ENCODE results near the gene CCDC198.

The CCDC198 gene, protein sequence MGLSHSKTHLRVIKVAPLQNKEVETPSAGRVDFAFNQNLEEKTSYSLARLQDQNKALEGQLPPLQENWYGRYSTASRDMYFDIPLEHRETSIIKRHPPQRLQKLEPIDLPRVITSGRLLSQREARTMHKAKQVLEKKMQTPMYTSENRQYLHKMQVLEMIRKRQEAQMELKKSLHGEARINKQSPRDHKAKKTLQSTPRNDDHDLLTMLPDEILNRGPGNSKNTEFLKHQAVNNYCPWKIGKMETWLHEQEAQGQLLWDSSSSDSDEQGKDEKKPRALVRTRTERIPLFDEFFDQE
- total RNA-seq, result 0 reads per million in 2 donors

GRCh38 chr14:57493467-57494181, at the start of gene CCDC198:
CCDC198 (minus strand) TSS chr14:57493857; CDS start chr14:57493715, 142 bp downstream.
- DNase-seq, result no peak

GRCh38 chr14:57533214-57533613, 39.6 kb upstream of the CCDC198 start:
- DNase-seq, result peak in 1 of 5 experiments; percentile 21

GRCh38 chr14:57530571-57530970, 36.9 kb upstream of the CCDC198 start:
- no peak for DNase-seq

GRCh38 chr14:57526942-57527341, 33.3 kb upstream of the CCDC198 start:
- peak in 1 of 5 experiments; percentile 5 for DNase-seq

DNA sequence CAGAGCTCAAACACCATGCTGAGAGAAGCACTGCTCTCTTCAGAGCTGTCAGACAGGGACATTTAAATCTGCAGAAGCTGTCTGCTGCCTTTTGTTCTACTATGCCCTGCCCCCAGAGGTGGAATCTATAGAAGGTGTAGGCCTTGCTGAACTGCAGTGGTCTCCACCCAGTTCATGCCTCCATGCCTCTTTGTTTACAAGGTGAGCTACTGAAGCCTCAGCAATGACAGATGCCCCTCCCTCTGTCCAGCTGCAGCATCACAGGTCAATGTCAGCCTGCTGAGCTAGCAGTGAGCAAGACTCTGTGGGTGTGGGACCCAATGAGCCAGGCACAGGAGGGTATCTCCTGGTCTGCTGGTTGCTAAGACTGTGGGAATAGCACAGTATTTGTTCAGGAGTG, 25.4 kb upstream of the CCDC198 start:
- no peak for DNase-seq

GRCh38 chr14:57512220-57512619, 18.6 kb upstream of the CCDC198 start:
- DNase-seq, result no peak

DNA sequence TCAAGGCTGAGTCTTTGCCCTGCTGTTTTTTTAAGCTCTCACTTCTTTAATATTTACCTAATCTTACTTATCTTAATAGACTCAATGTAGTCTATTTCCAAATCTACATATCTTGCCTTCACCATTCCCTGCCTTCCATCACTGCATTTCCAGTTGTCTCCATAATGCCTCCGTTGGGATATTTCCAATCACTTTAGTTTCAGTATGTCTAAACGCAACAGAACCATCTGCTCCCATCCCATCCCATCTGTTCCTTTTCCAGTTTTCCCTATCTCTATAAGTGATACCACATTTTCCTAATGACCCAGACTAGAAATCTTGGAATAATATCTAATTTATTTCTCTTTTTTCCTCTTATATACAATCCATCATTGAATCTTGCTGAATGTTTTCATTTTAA, 15.1 kb upstream of the CCDC198 start:
- DNase-seq, result no peak

DNA sequence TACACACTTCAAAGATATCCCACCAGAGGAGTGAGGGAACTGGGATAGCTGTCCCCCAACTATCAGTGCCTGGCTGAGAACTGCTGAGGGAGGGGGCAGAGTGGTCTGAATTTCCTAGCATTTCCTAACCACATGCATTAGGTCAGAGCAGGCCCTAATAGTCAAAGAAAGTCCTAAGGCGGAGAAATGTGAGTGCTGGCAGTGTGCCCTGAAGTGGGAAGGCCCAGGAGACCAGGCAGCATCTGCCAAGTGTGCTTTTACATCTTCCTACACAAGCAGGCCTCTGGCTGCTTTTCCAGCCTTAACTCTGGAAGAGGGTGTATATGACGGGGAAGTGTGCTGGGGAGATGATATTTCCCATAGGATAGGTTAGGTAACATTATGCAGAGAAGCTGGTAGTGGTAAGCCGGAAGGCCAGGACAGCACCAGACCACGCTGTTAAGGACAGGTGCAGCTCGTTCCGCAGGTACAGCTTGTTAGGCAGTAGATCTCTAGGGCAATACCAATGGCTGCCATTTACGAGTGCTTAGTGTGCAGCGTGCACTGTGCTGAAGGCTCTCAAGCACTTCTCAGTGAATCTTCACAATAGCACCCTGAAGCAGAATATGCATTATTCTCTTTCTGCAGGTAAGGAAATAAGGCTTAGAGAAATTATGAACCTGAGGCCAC, 9.1 kb upstream of the CCDC198 start:
- DNase-seq, result no peak

DNA sequence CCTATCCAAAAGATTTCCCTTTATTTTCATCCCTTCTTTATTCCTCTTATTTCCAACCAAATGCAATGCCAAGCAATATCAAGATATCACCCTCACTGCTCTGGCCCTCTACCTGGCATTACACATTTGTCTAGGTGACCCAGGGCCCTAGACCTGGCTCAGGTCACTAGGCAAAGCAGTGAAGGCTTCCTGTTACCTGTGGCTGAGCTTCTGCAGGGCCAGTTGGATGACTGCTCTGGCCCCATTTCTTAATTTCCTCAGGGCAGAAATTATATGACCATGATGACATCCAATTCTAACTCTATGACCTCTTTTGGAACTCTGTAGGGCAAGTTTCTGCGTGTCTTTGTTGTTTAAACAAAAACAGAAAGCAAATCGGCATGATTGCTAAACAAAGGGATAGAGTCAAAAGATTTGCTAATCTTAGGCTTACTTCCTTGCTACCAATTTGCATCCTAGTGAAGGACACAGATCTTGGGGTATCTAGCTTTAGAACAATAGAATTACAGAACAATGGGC, 7.4 kb upstream of the CCDC198 start:
- DNase-seq, result no peak

- no peak for DNase-seq
These were observed 5.0 kb upstream of the CCDC198 start for GRCh38 chr14:57498659-57499058.

DNA sequence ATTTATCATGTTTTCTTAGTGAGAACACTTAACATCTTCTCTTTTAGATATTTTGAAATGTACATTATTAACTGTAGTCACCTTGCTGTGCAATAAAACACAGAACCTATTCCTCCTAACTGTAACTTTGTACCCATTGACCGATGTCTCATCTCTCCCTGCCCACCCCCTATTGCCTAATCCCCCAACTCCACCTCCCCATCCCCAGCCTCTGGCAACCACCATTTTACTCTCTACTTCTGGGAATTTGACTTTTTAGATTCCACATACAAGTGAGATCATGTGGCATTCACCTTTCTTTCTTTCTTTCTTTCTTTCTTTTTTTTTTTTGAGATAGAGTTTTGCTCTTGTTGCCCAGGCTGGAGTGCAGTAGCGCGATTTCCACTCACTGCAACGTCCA, 4.4 kb upstream of the CCDC198 start:
- DNase-seq, result no peak

- no peak for DNase-seq
These were observed 1.8 kb upstream of the CCDC198 start for GRCh38 chr14:57495416-57495815.

DNA sequence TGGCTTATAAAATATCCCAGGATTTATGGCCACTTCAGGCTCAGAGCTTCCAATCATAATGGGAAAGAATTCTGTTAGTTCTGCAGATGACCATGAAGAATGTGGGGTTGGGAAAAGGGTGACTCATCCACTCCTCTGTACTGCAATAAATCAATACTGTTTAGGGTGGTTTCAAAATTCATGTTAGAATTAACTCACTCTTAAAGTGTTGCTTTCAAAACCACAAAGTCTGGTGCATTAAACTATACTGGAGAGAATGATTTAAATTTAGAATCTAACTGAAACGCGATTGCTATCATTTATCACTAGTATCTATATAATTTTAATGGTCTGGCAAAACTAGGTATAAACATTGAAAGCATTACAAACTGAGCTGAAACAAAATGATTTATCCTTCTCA, 798 bp downstream of the CCDC198 start:
- no peak for DNase-seq

DNA sequence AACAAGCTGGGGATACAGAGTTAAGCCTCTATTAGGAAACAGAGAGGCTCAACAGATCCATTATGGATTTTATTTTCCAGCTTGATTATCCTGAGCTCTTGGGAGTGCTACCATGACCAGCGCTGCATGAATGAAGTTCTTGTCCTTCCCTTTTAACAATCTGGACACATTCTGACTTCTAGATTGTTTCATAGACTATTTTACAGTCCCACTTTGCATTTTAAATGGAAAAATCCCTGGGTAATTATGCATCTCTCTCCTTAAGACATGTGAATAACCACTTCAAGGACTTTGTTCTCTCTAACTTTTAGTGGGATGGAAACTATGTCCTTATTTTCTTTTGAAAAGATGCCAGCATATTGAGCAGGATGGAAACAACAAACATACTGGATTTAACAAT, 2.0 kb downstream of the CCDC198 start:
- DNase-seq, result no peak

- no peak for DNase-seq
These were observed 5.9 kb downstream of the CCDC198 start for GRCh38 chr14:57487771-57488170.

DNA sequence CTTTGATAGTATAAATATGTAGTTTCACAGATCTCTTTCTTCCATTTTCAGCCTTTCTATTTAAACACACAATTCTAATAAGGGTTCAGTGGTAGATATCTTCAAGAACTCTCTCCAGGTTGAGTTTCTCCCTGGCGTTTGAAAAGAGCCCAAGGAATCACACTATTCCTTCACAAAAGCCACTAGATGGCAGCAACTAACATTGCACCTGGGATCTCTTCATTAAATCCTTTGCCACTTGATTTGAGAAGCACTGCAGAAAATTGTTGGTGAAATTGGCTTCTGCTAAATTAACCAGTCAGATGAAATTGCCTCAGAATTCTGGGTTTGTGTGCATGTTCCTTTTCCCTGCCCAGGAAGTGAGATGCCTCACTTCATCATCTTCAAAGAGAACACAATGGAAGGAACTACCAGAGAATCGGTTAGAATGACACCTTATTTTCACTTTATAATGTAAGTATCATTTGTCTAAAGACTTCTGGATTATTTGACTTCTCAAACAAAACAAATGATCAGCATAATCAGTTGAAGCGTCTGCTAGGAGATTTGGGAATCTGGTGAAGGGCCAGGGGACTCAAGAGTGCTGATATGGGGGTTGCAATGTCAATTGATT, 6.8 kb downstream of the CCDC198 start:
- peak in 1 of 5 experiments; percentile 12 for DNase-seq

GRCh38 chr14:57485635-57486034, 8.0 kb downstream of the CCDC198 start:
- peak in 1 of 5 experiments; percentile 20 for DNase-seq

- DNase-seq, result no peak
These were observed 11.5 kb downstream of the CCDC198 start for GRCh38 chr14:57482120-57482519.

- no peak for DNase-seq
These were observed 13.6 kb downstream of the CCDC198 start for GRCh38 chr14:57480051-57480450.

DNA sequence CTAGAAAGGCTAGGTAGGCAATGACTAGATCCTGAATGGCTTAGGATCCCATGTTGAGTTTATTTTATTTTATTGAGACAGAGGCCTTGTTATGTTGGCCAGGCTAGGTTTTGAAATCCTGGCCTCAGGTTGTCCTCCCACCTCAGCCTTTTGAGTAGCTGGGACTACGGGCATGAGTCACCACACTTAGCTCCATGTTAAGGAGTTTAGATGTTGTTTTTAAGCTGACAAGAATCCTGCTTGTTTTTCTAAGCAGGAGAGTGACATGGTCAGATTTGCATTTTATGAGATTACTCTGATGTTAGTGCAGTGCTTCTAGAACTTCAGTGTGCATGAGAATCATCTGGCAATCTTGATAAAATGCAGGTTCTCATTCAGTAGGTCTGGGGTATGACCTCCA, 14.5 kb downstream of the CCDC198 start:
- DNase-seq, result no peak

DNA sequence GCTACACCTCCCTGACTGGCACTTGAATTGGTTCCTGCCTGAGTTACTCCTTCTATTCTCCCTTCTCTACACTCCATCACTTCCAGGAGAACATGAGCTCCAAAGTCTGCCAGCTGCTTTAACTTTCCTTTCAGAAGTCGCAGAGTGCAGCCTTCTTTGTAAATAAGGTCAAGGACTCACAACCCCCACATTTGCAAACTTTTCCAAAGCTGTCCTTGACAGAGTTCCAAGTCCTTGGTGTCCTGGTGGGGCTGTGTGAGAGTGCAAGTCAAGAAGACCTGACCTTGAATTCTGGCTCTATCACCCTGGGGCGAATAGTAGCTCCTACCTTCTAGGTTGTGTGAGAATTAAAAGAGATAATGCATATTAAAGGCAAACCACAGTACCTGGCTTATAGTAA, 15.6 kb downstream of the CCDC198 start:
- DNase-seq, result no peak

GRCh38 chr14:57470909-57471308, 22.7 kb downstream of the CCDC198 start:
- no peak for DNase-seq
